ENCODE measurements around the gene MICAL2.

DNA sequence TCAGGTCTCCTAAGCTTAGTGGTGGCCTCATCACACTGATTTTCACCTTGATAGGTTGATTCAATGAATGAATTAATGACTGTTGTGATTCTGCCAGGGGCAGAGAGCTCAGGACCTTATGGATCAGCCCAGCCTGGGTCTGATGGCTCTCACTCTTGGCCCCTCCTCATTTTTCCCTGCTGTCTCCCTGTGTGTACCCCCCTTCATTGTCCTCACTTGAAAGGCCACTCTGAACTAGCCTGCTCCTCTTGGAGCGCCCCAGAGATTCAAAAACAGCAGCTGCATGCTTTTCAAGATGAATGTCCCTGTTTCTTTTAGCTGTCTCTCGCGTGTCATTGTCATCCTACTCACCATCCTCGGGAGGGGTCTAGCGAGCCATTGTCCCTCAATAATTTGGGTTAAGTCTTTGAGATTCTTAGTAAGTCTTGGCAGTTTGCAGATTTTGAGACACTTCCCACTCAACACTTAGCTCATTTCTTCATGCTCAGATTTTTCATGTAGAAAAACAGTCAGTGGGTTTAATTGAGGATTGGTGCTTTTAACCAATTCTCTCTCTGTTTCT is 42.5 kb upstream of the MICAL2 start:
- TF ChIP-seq TAF1 (IDR thresholded peaks at IDR 0.05; ENCODE audit: borderline replicate concordance, insufficient read depth, low read length) (no peak), POLR2AphosphoS5 (IDR thresholded peaks at IDR 0.05; ENCODE audit: low read depth, low read length) (no peak), SIN3A (IDR thresholded peaks at IDR 0.05; ENCODE audit: borderline replicate concordance, insufficient read depth, low read length) (no peak), FOXP2 (optimal IDR thresholded peaks at IDR 0.05; ENCODE audit: borderline replicate concordance, extremely low read depth, extremely low read length, insufficient read depth) (no peak)
- TF ChIP-seq, protein P1, sequence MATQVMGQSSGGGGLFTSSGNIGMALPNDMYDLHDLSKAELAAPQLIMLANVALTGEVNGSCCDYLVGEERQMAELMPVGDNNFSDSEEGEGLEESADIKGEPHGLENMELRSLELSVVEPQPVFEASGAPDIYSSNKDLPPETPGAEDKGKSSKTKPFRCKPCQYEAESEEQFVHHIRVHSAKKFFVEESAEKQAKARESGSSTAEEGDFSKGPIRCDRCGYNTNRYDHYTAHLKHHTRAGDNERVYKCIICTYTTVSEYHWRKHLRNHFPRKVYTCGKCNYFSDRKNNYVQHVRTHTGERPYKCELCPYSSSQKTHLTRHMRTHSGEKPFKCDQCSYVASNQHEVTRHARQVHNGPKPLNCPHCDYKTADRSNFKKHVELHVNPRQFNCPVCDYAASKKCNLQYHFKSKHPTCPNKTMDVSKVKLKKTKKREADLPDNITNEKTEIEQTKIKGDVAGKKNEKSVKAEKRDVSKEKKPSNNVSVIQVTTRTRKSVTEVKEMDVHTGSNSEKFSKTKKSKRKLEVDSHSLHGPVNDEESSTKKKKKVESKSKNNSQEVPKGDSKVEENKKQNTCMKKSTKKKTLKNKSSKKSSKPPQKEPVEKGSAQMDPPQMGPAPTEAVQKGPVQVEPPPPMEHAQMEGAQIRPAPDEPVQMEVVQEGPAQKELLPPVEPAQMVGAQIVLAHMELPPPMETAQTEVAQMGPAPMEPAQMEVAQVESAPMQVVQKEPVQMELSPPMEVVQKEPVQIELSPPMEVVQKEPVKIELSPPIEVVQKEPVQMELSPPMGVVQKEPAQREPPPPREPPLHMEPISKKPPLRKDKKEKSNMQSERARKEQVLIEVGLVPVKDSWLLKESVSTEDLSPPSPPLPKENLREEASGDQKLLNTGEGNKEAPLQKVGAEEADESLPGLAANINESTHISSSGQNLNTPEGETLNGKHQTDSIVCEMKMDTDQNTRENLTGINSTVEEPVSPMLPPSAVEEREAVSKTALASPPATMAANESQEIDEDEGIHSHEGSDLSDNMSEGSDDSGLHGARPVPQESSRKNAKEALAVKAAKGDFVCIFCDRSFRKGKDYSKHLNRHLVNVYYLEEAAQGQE (IDR thresholded peaks at IDR 0.05; ENCODE audit: insufficient read depth in 1 of 2, low read depth in 2 of 2, low read length in 2 of 2) = no peak

Measured in PFSK-1 (cell line).